SK-N-MC (cell line): ENCODE results near the gene AMACR.
"Not testable (repeated sequence)": the region's sequence is repeated elsewhere in the genome, so short reads cannot be mapped to it uniquely, and the experiment has no call there.

Experiments used
- DNase-seq: peaks from one replicate; pipeline ENCODE4 v3.0.0-alpha.2; 2011; ENCODE audit warnings: low read depth, low spot score
- H3K27ac ChIP-seq: fragments of 200-600 bp; sonication (generic); 2 replicates; pipeline ENCODE4 v1.5.1; 2016; ENCODE audit warnings: mixed run types
- H3K36me3 ChIP-seq: fragments of 200-600 bp; sonication (generic); 2 replicates; pipeline ENCODE4 v1.6.1; 2017; ENCODE audit warnings: antibody characterized with exemption, low read length, mixed read lengths; ENCODE audit not compliant: insufficient read depth
- H3K4me3 ChIP-seq: fragments of 200-600 bp; sonication (generic); 2 replicates; pipeline ENCODE4 v1.5.1; 2016
- H3K9ac ChIP-seq: fragments of 200-600 bp; sonication (generic); 2 replicates; pipeline ENCODE4 v1.8.0; 2017; ENCODE audit warnings: mixed run types, mixed read lengths; ENCODE audit not compliant: insufficient read length
- H3K9me3 ChIP-seq: fragments of 200-600 bp; sonication (generic); 2 replicates; pipeline ENCODE4 v1.6.1; 2017; ENCODE audit warnings: low read depth, mild to moderate bottlenecking, antibody characterized with exemption, low read length, moderate library complexity, mixed read lengths
- EZH2 ChIP-seq: fragments of 200-600 bp; sonication (generic); IDR thresholded peaks from one replicate; pipeline ENCODE4 v1.6.1; 2017; ENCODE audit warnings: antibody characterized with exemption
- FOXP2 ChIP-seq: optimal IDR thresholded peaks from 2 replicates; pipeline ENCODE3; 2011; ENCODE audit warnings: mild to moderate bottlenecking, moderate library complexity; ENCODE audit not compliant: insufficient read depth; ENCODE audit errors: extremely low read length, control extremely low read depth
- POLR2AphosphoS5 ChIP-seq: IDR thresholded peaks from 2 replicates; pipeline ENCODE4 v1.6.1; 2012; ENCODE audit warnings: mild to moderate bottlenecking, low read depth, low read length, borderline replicate concordance

Gene AMACR

DNA sequence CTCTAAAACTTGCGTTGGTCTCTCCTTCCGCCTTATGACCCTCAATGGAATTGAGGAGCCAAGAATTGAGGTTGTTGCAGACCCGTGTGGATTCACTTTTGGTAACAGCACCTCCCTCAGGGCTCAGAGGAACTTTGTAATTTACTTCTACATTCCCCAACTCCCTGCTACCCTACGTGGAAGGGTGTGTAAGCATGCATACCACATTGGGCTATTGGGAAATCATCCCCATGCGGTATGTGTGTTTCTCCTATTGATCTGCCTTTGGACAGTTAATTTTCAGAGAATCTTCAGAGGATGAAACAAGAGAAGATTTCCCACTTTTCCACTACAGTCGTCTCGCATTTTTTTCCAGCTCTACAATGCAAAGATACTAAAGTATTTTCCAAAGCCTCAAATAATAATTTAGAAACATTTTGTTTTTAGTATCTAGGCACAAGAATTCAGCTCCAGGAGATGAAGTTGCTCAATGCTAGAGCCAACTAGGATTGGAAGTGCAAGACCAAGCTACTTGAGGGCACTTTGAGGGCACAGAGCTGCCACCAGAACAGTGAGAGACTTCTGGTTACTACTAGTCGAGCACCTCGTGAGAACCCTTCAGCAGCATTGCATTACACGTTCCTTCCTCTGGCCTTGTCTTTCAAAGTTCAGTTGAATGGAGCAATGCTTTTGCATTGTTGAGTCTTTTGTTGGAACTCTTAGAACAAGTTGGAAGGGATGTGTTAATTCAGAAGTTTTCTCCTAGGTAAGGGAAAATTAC is 31.7 kb upstream of the AMACR start:
- Histone ChIP-seq H3K9ac (no peak overlapping the region), H3K36me3 (no peaks in the 10 kb centered on the region), H3K4me3 (no peak overlapping the region), H3K27ac (no peak overlapping the region), H3K9me3 (no peaks in the 10 kb centered on the region)
- DNase-seq, result no peak
- TF ChIP-seq POLR2AphosphoS5 (no peak), FOXP2 (no peak), EZH2 (no peak)

- Histone ChIP-seq H3K9me3 (no peaks in the 10 kb centered on the region), H3K27ac (no peak overlapping the region), H3K9ac (no peak overlapping the region), H3K4me3 (no peak overlapping the region), H3K36me3 (no peaks in the 10 kb centered on the region)
- no peak for DNase-seq
- no peak for TF ChIP-seq POLR2AphosphoS5
- TF ChIP-seq FOXP2, result no peak
- no peak for TF ChIP-seq EZH2
These were observed 31.0 kb upstream of the AMACR start for GRCh38 chr5:34038838-34039237.

DNA sequence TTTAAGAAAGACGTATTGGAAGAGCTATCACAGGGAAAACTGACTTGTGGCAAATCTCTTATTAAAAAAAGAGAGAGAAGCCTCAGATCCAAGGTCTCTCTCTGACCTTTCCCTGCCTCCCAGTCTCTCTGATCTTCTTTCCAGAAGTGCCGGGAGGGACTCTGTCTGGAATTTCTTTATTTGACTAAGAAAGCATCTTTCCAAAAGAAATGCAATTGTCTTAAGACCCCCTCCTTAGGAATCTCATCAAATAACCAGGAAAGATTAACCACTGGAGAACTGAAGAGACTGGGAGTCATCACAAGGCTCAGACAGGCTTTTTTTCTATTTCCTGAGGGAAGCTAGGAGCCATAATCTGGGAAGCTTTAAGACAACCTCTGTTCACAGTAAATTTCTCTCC is 30.5 kb upstream of the AMACR start:
- Histone ChIP-seq H3K4me3 (no peak overlapping the region), H3K36me3 (no peaks in the 10 kb centered on the region), H3K9me3 (no peaks in the 10 kb centered on the region), H3K9ac (no peak overlapping the region), H3K27ac (no peak overlapping the region)
- TF ChIP-seq FOXP2 (no peak), EZH2 (no peak), POLR2AphosphoS5 (no peak)
- no peak for DNase-seq

DNA sequence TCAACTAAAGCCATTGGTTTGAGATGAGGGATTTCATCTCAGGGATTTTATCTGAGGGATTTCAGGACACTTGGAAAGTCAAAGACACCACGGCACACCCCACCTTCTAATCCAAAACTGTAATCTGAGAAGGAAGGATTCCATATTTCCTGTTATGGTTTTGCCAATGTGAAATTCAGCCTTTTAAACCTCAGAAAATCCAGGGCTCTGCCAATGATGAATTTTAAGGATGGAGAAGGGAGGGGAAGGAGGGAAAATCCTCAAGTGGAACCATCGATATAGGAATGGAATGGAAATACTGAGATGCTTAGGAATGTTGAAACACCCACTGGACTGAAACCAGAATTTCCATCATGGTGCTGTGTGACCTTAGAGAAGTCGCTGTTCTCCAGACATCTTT is 29.9 kb upstream of the AMACR start:
- TF ChIP-seq FOXP2 (no peak), EZH2 (no peak), POLR2AphosphoS5 (no peak)
- no peak overlapping the region for H3K27ac ChIP-seq
- H3K4me3 ChIP-seq, result no peak overlapping the region
- H3K36me3 ChIP-seq, result no peaks in the 10 kb centered on the region
- DNase-seq, result no peak
- H3K9ac ChIP-seq, result no peak overlapping the region
- H3K9me3 ChIP-seq, result no peaks in the 10 kb centered on the region

GRCh38 chr5:34035756-34036155 is 27.9 kb upstream of the AMACR start:
- Histone ChIP-seq H3K9ac (no peak overlapping the region), H3K4me3 (no peak overlapping the region), H3K27ac (no peak overlapping the region), H3K36me3 (no peaks in the 10 kb centered on the region), H3K9me3 (no peaks in the 10 kb centered on the region)
- DNase-seq, result no peak
- TF ChIP-seq FOXP2 (no peak), POLR2AphosphoS5 (no peak), EZH2 (no peak)

DNA sequence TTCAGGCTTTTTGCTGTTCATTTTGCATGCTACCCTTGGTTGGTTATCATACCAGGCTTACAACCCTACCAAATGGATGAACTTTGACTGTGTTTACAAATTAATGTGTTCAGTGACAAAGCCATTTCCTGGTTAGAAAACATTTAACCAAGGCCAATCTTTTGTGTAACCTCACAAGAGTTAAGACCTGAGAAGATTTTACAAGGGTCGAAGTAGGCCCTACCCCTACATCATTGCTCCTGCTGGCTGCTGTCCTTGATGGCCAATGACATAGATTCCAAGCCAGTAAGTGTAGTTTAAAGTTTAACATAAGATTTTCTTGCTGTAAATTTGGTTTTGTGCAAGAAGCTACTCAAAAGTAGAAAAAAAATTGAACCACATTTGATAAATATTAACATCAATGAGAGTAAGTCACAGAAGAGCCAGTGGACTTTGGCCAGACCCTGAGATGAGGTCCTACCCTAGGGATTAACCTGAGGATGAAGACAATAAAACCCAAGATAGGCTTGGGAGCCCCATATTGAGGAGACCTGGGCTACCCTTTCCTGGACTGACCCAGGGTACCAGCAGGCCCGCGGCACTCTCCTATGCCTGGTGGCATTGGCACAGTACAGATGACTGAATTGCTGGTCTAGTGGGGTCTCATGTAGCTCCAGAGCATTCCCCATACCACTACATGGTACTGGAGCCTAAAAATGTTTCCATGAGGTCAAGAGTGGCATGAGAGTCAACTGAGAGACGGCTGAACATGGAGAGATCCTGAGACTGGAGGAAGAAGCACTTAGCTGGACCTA is 26.9 kb upstream of the AMACR start:
- TF ChIP-seq EZH2 (no peak), FOXP2 (no peak), POLR2AphosphoS5 (no peak)
- Histone ChIP-seq H3K9ac (no peak overlapping the region), H3K9me3 (no peaks in the 10 kb centered on the region), H3K27ac (no peak overlapping the region), H3K36me3 (no peaks in the 10 kb centered on the region), H3K4me3 (no peak overlapping the region)
- no peak for DNase-seq

GRCh38 chr5:34031966-34032365 is 24.1 kb upstream of the AMACR start:
- Histone ChIP-seq H3K9ac (no peak overlapping the region), H3K36me3 (no peaks in the 10 kb centered on the region), H3K27ac (no peak overlapping the region), H3K9me3 (no peaks in the 10 kb centered on the region), H3K4me3 (no peak overlapping the region)
- TF ChIP-seq EZH2, result no peak
- no peak for TF ChIP-seq FOXP2
- no peak for TF ChIP-seq POLR2AphosphoS5
- DNase-seq, result no peak

DNA sequence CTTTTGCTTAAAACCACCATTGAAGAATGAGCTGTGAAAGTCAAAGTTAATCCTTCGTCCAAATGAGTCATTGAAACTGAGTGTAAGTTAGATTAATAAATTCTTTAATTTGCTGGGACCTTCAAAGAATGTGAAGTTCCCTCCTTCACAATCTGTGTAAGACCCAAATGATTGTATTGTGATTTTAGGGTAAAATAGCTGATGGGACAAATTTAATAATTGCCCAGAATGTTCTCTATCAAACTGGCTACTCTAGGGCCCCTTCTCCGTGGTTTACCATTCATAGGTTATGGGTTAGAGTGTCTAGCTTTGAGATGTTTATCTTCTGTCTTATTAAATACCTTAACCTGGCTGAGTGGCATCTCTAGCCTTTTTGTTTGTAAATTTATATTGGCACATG is 23.3 kb upstream of the AMACR start:
- Histone ChIP-seq H3K9ac (no peak overlapping the region), H3K36me3 (no peaks in the 10 kb centered on the region), H3K9me3 (no peaks in the 10 kb centered on the region), H3K4me3 (no peak overlapping the region), H3K27ac (no peak overlapping the region)
- TF ChIP-seq EZH2, result no peak
- no peak for TF ChIP-seq POLR2AphosphoS5
- TF ChIP-seq FOXP2, result no peak
- no peak for DNase-seq

- not testable (repeated sequence) for H3K9me3 ChIP-seq, H3K9ac ChIP-seq, H3K27ac ChIP-seq, H3K4me3 ChIP-seq, DNase-seq, H3K36me3 ChIP-seq
These were observed 22.7 kb upstream of the AMACR start for GRCh38 chr5:34030585-34030984.
